SK-N-MC (cell line): ENCODE measurements around the gene SSU72.

ENCODE experiments used
- EZH2 ChIP-seq: fragments of 200-600 bp; sonication (generic); IDR thresholded peaks from one replicate; pipeline ENCODE4 v1.6.1; 2017; ENCODE audit warnings: antibody characterized with exemption
- POLR2AphosphoS5 ChIP-seq: IDR thresholded peaks from 2 replicates; pipeline ENCODE4 v1.6.1; 2012; ENCODE audit warnings: mild to moderate bottlenecking, low read depth, low read length, borderline replicate concordance

- TF ChIP-seq POLR2AphosphoS5, result no peak
- no peak for TF ChIP-seq EZH2
These were observed 45.3 kb downstream of the SSU72 start for GRCh38 chr1:1529321-1529720.
